IMR-90 (cell line): ENCODE data around the gene PUS3. TPM values are rescaled to one million over a fixed set of nuclear protein-coding genes. Genes with fewer than 3 reads are reported as not detected.

Experiments used
- ATAC-seq: fragments of 200-7000 bp; cut with Tn5 transposase; 2 replicates; pipeline ENCODE4 v1.9.1; 2020; ENCODE audit warnings: low read depth, mild to moderate bottlenecking, moderate library complexity
- BruUV-seq: library from RNA; stranded (reverse); fragments of 400-500 nt; replicated peaks from 2 replicates; lab custom pipeline; 2021; lab: Mats Ljungman, UMichigan
- CTCF ChIA-PET: fragments of 300-600 bp; formaldehyde crosslinking; extraction: SDS; loops from one replicate; lab custom pipeline; 2021; ENCODE audit warnings: antibody characterized with exemption; lab: Yijun Ruan, JAX
- POLR2A ChIA-PET: fragments of 300-600 bp; sonication (Branson Sonifier 250); formaldehyde crosslinking; loops from one replicate; lab custom pipeline; 2022; ENCODE audit warnings: antibody characterized with exemption; ENCODE audit not compliant: unreplicated experiment; lab: Charles Lee
- DNase-seq: peaks from one replicate; pipeline ENCODE4 v3.0.0; 2013
- H2AFZ ChIP-seq: replicated peaks from 2 replicates; pipeline ENCODE3; 2013; ENCODE audit warnings: low read length, mild to moderate bottlenecking; ENCODE audit not compliant: poor library complexity
- H2AK5ac ChIP-seq: 2 replicates; pipeline ENCODE4 v1.6.1; 2013; ENCODE audit warnings: low read depth, low read length, inconsistent platforms
- H2AK9ac ChIP-seq: replicated peaks from 2 replicates; pipeline ENCODE3; 2013; ENCODE audit warnings: mild to moderate bottlenecking, low read depth, low read length, moderate library complexity; ENCODE audit not compliant: poor library complexity
- H2BK120ac ChIP-seq: 2 replicates; pipeline ENCODE4 v1.6.1; 2013; ENCODE audit warnings: low read depth, low read length, inconsistent platforms
- H2BK15ac ChIP-seq: 3 replicates; pipeline ENCODE4 v1.6.1; 2013; ENCODE audit warnings: low read depth, low read length, inconsistent platforms
- H2BK20ac ChIP-seq: 2 replicates; pipeline ENCODE4 v1.6.1; 2013; ENCODE audit warnings: low read depth, mild to moderate bottlenecking, inconsistent platforms, low read length, moderate library complexity
- H2BK5ac ChIP-seq: 2 replicates; pipeline ENCODE4 v1.6.1; 2013; ENCODE audit warnings: mild to moderate bottlenecking, low read depth, low read length, inconsistent platforms; ENCODE audit not compliant: poor library complexity, severe bottlenecking
- H3K14ac ChIP-seq: replicated peaks from 2 replicates; pipeline ENCODE4 v1.6.1; 2013; ENCODE audit warnings: low read depth, low read length, inconsistent platforms
- H3K18ac ChIP-seq: 2 replicates; pipeline ENCODE4 v1.6.1; 2013; ENCODE audit warnings: low read depth, low read length, control low read depth
- H3K23ac ChIP-seq: 2 replicates; pipeline ENCODE4 v1.6.1; 2013; ENCODE audit warnings: low read depth, low read length, inconsistent platforms
- H3K27ac ChIP-seq: 2 replicates; pipeline ENCODE4 v1.5.1; 2013; ENCODE audit warnings: mild to moderate bottlenecking, control low read depth, low read length; ENCODE audit not compliant: insufficient read depth
- H3K27me3 ChIP-seq: 2 replicates; pipeline ENCODE4 v1.6.1; 2013; ENCODE audit warnings: low read length; ENCODE audit not compliant: control insufficient read depth, insufficient read depth
- H3K36me3 ChIP-seq: 2 replicates; pipeline ENCODE4 v1.6.1; 2013; ENCODE audit warnings: low read length, mixed read lengths; ENCODE audit not compliant: control insufficient read depth, insufficient read depth
- H3K4ac ChIP-seq: 2 replicates; pipeline ENCODE4 v1.6.1; 2013; ENCODE audit warnings: low read depth, low read length, inconsistent platforms
- H3K4me1 ChIP-seq: 2 replicates; pipeline ENCODE4 v1.6.1; 2013; ENCODE audit warnings: low read length, mixed read lengths; ENCODE audit not compliant: control insufficient read depth, insufficient read depth
- H3K4me2 ChIP-seq: 2 replicates; pipeline ENCODE4 v1.6.1; 2013; ENCODE audit warnings: low read depth, mild to moderate bottlenecking, control low read depth, low read length, moderate library complexity
- H3K4me3 ChIP-seq: 2 replicates; pipeline ENCODE4 v1.5.1; 2013; ENCODE audit warnings: low read depth, mild to moderate bottlenecking, control low read depth, low read length, moderate library complexity; ENCODE audit not compliant: insufficient read depth
- H3K56ac ChIP-seq: 2 replicates; pipeline ENCODE4 v1.6.1; 2013; ENCODE audit warnings: low read length, inconsistent platforms; ENCODE audit not compliant: insufficient read depth; ENCODE audit errors: extremely low read depth
- H3K79me1 ChIP-seq, 2 experiments: 2 replicates each; pipeline ENCODE4 v1.6.1; 2013; ENCODE audit warnings: low read length in 2 of 2, inconsistent platforms in 1 of 2, low read depth in 1 of 2
- H3K9ac ChIP-seq: 2 replicates; pipeline ENCODE4 v1.6.1; 2013; ENCODE audit warnings: low read depth, low read length, control low read depth
- H3K9me1 ChIP-seq: 2 replicates; pipeline ENCODE4 v1.6.1; 2013; ENCODE audit warnings: low read length, inconsistent platforms; ENCODE audit not compliant: insufficient read depth
- H3K9me3 ChIP-seq: 2 replicates; pipeline ENCODE4 v1.6.1; 2013; ENCODE audit warnings: low read length; ENCODE audit not compliant: control insufficient read depth, insufficient read depth
- H4K20me1 ChIP-seq: 2 replicates; pipeline ENCODE4 v1.6.1; 2013; ENCODE audit warnings: low read length, inconsistent platforms; ENCODE audit not compliant: insufficient read depth
- H4K5ac ChIP-seq: 2 replicates; pipeline ENCODE4 v1.6.1; 2013; ENCODE audit warnings: mild to moderate bottlenecking, low read depth, low read length, control low read depth
- H4K8ac ChIP-seq, 2 experiments: 2 replicates each; pipeline ENCODE4 v1.6.1; 2013; ENCODE audit warnings: low read depth in 2 of 2, low read length in 2 of 2, control low read depth in 1 of 2, inconsistent platforms in 1 of 2
- H4K91ac ChIP-seq: 2 replicates; pipeline ENCODE4 v1.6.1; 2013; ENCODE audit warnings: low read depth, low read length, inconsistent platforms; ENCODE audit not compliant: insufficient read depth
- BHLHE40 ChIP-seq: fragments of 150-350 bp; IDR thresholded peaks from 2 replicates; pipeline ENCODE4 v1.6.1; 2016; ENCODE audit warnings: mild to moderate bottlenecking, low read depth, low read length
- CEBPB ChIP-seq: IDR thresholded peaks from 2 replicates; pipeline ENCODE4 v1.6.1; 2012; ENCODE audit warnings: low read depth, low read length, improper control_type of control experiment
- CHD1 ChIP-seq: IDR thresholded peaks from 2 replicates; pipeline ENCODE4 v1.6.1; 2012; ENCODE audit warnings: low read depth, low read length, improper control_type of control experiment
- CTCF ChIP-seq: conservative IDR thresholded peaks from 2 replicates; pipeline ENCODE4 v1.5.1; 2012; ENCODE audit warnings: mild to moderate bottlenecking, low read depth, low read length, improper control_type of control experiment
- ELK1 ChIP-seq: fragments of 150-350 bp; IDR thresholded peaks from 2 replicates; pipeline ENCODE4 v1.6.1; 2016; ENCODE audit warnings: low read depth, mild to moderate bottlenecking, low read length, moderate library complexity, borderline replicate concordance
- FOS ChIP-seq: fragments of 150-350 bp; IDR thresholded peaks from 2 replicates; pipeline ENCODE4 v1.6.1; 2016; ENCODE audit warnings: low read depth, low read length
- MAFK ChIP-seq: IDR thresholded peaks from 2 replicates; pipeline ENCODE4 v1.6.1; 2012; ENCODE audit warnings: low read depth, low read length, improper control_type of control experiment
- MAZ ChIP-seq: IDR thresholded peaks from 2 replicates; pipeline ENCODE4 v1.6.1; 2012; ENCODE audit warnings: low read depth, mild to moderate bottlenecking, low read length, improper control_type of control experiment, moderate library complexity, borderline replicate concordance
- MXI1 ChIP-seq: IDR thresholded peaks from 2 replicates; pipeline ENCODE4 v1.6.1; 2012; ENCODE audit warnings: low read depth, mild to moderate bottlenecking, low read length, moderate library complexity, borderline replicate concordance
- NFE2L2 ChIP-seq: fragments of 150-350 bp; IDR thresholded peaks from 2 replicates; pipeline ENCODE4 v1.6.1; 2016; ENCODE audit warnings: low read depth, mild to moderate bottlenecking, low read length
- POLR2A ChIP-seq: IDR thresholded peaks from 2 replicates; pipeline ENCODE4 v1.6.1; 2012; ENCODE audit warnings: mild to moderate bottlenecking, low read depth, low read length
- RAD21 ChIP-seq: IDR thresholded peaks from 2 replicates; pipeline ENCODE4 v1.6.1; 2012; ENCODE audit warnings: low read length, improper control_type of control experiment
- RCOR1 ChIP-seq: IDR thresholded peaks from 2 replicates; pipeline ENCODE4 v1.6.1; 2012; ENCODE audit warnings: mild to moderate bottlenecking, low read length, improper control_type of control experiment; ENCODE audit not compliant: insufficient replicate concordance
- RFX5 ChIP-seq: IDR thresholded peaks from 2 replicates; pipeline ENCODE4 v1.8.0; 2012; ENCODE audit warnings: low read depth, mild to moderate bottlenecking, low read length, moderate library complexity
- SMC3 ChIP-seq: fragments of 150-350 bp; IDR thresholded peaks from 2 replicates; pipeline ENCODE4 v1.6.1; 2016; ENCODE audit warnings: low read depth, mild to moderate bottlenecking, antibody characterized with exemption, low read length, moderate library complexity
- USF2 ChIP-seq: fragments of 150-350 bp; IDR thresholded peaks from 2 replicates; pipeline ENCODE4 v1.6.1; 2017; ENCODE audit warnings: mild to moderate bottlenecking, antibody characterized with exemption, low read length, low read depth
- WGBS, 2 experiments: methylation state at CpG; one replicate each; pipeline versions ENCODE4 v1.1.5 to v1.1.7; 2013; ENCODE audit warnings: missing lambda C conversion rate in 2 of 2; ENCODE audit not compliant: insufficient read length in 1 of 2; ENCODE audit errors: extremely low coverage in 2 of 2; 5-methylcytosine and 5-hydroxymethylcytosine counted together
- dilution Hi-C: fragments of 300-500 bp; cut with HindIII; formaldehyde crosslinking; loops from one replicate; pipeline ENCODE4 v1.14.3; 2018; ENCODE audit warnings: low sequenced_read_pairs; ENCODE audit not compliant: unreplicated experiment
- in situ Hi-C: fragments of 300-500 bp; cut with MboI; formaldehyde crosslinking; loops from 3 replicates; pipeline ENCODE4 v1.14.3; 2019; ENCODE audit warnings: low sequenced_read_pairs, inconsistent platforms, mixed read lengths
- intact Hi-C: fragments of 100-400 bp; cut with micrococcal nuclease; formaldehyde crosslinking; loops from 2 replicates; pipeline ENCODE4 v1.10.0; 2022
- polyA plus RNA-seq, 3 experiments: library from polyadenylated mRNA; depleted of rRNA; stranded (reverse); fragments of >200 nt; gene quantifications; 2 replicates each; pipeline ENCODE4 v1.2.3, GENCODE V29; 2012; ENCODE audit warnings: low replicate concordance in 1 of 3
- total RNA-seq: library from RNA; depleted of rRNA; stranded (reverse); fragments of >200 nt; gene quantifications from 2 replicates; pipeline ENCODE4 v1.2.3, GENCODE V29; 2012

PUS3 gene
- total and polyA plus RNA-seq, 2 of the 4 experiments (the other 2 are of a cell fraction) = 6.1 to 11.7 TPM

- H3K27ac ChIP-seq = no peak overlapping the region
- in situ Hi-C loops = no loop called here
- no peak overlapping the region for H3K4me3 ChIP-seq
- BruUV-seq = no TSS peak
- H3K14ac ChIP-seq = no peak overlapping the region
- H3K4ac ChIP-seq = no peak overlapping the region
- H3K79me1 ChIP-seq = no peaks in the 10 kb centered on the region
- dilution Hi-C loops = loop anchor here (25.0 kb wide), 1 partner anchor 294 kb away; the partner anchor contains the start of genes FAM118B and RPUSD4
- H4K20me1 ChIP-seq = no peaks in the 10 kb centered on the region
- H2AFZ ChIP-seq = no peak overlapping the region
- H4K5ac ChIP-seq = no peak overlapping the region
- ChIA-PET CTCF (interaction anchor here (0.6 to 1.1 kb wide), 2 partner anchors 273 to 408 kb away, joined by 3 read pairs; no protein-coding TSS in a partner anchor), POLR2A (no interaction called here)
- no peak overlapping the region for H2BK5ac ChIP-seq
- no peak for DNase-seq
- H2BK15ac ChIP-seq = no peak overlapping the region
- H4K91ac ChIP-seq = no peak overlapping the region
- no peaks in the 10 kb centered on the region for H3K9me1 ChIP-seq
- no peak overlapping the region for H3K9ac ChIP-seq
- H3K27me3 ChIP-seq = peaks cover 32% of the 10 kb centered on the region
- no peak overlapping the region for H3K56ac ChIP-seq
- 59% methylated on average over 7 of the region's 13 CpGs; no CpG with 5 or more reads in 1 of the 2 experiments for WGBS, 2 experiments
- no peak overlapping the region for H3K4me2 ChIP-seq
- no peak overlapping the region for H2BK20ac ChIP-seq
- intact Hi-C loops = no loop called here
- H3K9me3 ChIP-seq = no peaks in the 10 kb centered on the region
- H3K36me3 ChIP-seq = no peaks in the 10 kb centered on the region
- no peak overlapping the region for H2AK5ac ChIP-seq
- no peak overlapping the region for H2BK120ac ChIP-seq
- no peak overlapping the region for H3K23ac ChIP-seq
- ATAC-seq = no peak
- no peak overlapping the region for H3K18ac ChIP-seq
- no peak for TF ChIP-seq POLR2A
- no peak for TF ChIP-seq ELK1
- no peak for TF ChIP-seq USF2
- no peak for TF ChIP-seq CTCF
- TF ChIP-seq RFX5 = no peak
- TF ChIP-seq MXI1 = no peak
- no peak for TF ChIP-seq RCOR1
- TF ChIP-seq CHD1 = no peak
- no peak for TF ChIP-seq FOS
- TF ChIP-seq NFE2L2 = no peak
- TF ChIP-seq MAFK = no peak
- no peak for TF ChIP-seq CEBPB
- no peak for TF ChIP-seq BHLHE40
- no peak for TF ChIP-seq SMC3
- no peak for TF ChIP-seq RAD21
- no peak for TF ChIP-seq MAZ
- H2AK9ac ChIP-seq = no peak overlapping the region
- H4K8ac ChIP-seq = no peak overlapping the region
- no peaks in the 10 kb centered on the region for H3K4me1 ChIP-seq
These were observed 15.3 kb upstream of the PUS3 start for GRCh38 chr11:125918140-125918840.
